Right lobe of liver (tissue), 6 donors: ENCODE results near the gene BCL6. TPM values are rescaled to one million over a fixed set of nuclear protein-coding genes. Genes with fewer than 3 reads are reported as not detected.

Experiments
- ATAC-seq, 4 donors: fragments of 200-7000 bp; cut with Tn5 transposase; one replicate each; pipeline ENCODE4 v1.9.1; 2020; ENCODE audit warnings: mild to moderate bottlenecking in 4 of 4, moderate library complexity in 4 of 4
- DNase-seq, 3 donors: peaks; one replicate each; pipeline ENCODE4 v3.0.0-alpha.2; 2020
- H3K27ac ChIP-seq, 3 donors: fragments of 200-600 bp; one replicate each; pipeline ENCODE4 v1.8.0; 2022
- H3K27me3 ChIP-seq, 2 donors: fragments of 200-600 bp; one replicate each; pipeline ENCODE4 v1.8.0; 2022
- H3K36me3 ChIP-seq, 4 donors: fragments of 200-600 bp; sonication (generic) in 1 of 4; one replicate each; pipeline versions ENCODE4 v1.5.1 to v1.8.0; 2017 to 2022; ENCODE audit warnings: control low read depth in 1 of 4
- H3K4me1 ChIP-seq, 4 donors: fragments of 200-600 bp; sonication (generic) in 1 of 4; one replicate each; pipeline versions ENCODE4 v1.5.1 to v1.8.0; 2017 to 2022; ENCODE audit warnings: control low read depth in 1 of 4
- H3K4me3 ChIP-seq, 3 donors: fragments of 200-600 bp; one replicate each; pipeline ENCODE4 v1.8.0; 2022
- H3K9me3 ChIP-seq, 4 donors: fragments of 200-600 bp; sonication (generic) in 1 of 4; one replicate each; pipeline versions ENCODE4 v1.5.1 to v1.8.0; 2017 to 2022; ENCODE audit warnings: control low read depth in 1 of 4
- CTCF ChIP-seq, 4 donors: fragments of 200-600 bp in 3 of 4; fragments of 450-650 bp in 1 of 4; IDR thresholded peaks; one replicate each; pipeline versions ENCODE4 v1.5.1 to v1.8.0; 2016 to 2022; ENCODE audit warnings: antibody characterized with exemption in 4 of 4, mild to moderate bottlenecking in 2 of 4
- POLR2A ChIP-seq: fragments of 450-650 bp; IDR thresholded peaks from one replicate; pipeline ENCODE4 v1.6.1; 2017; ENCODE audit warnings: antibody characterized with exemption, mild to moderate bottlenecking
- WGBS: methylation state at CpG from one replicate; pipeline ENCODE4 v1.1.6; 2018; ENCODE audit warnings: low coverage, low lambda C conversion rate; ENCODE audit not compliant: insufficient coverage; ENCODE audit errors: missing lambda C conversion rate; 5-methylcytosine and 5-hydroxymethylcytosine counted together
- intact Hi-C, 2 donors: fragments of 100-400 bp; cut with DNase I; formaldehyde crosslinking; loops; one replicate each; pipeline versions ENCODE4 v1.11.2 to v1.14.1; 2022
- total RNA-seq, 6 experiments: library from RNA; depleted of rRNA in 2 of 6; stranded (reverse); fragments of >200 nt in 2 of 6; fragmentation: NEBNext Ultra II Directional in 3 of 6; extraction: Animal tissue kit (Norgen Biotek cat#: 25700) in 3 of 6; gene quantifications; one replicate each; pipeline versions ENCODE4 v1.1.0 to v1.2.4, GENCODE V29; 2016 to 2023
- donor health status: DM: no; HTN: yes; CAD: no.
- donor health status: DM: no; HTN: no; CAD: no.
- donor health status: DM: no; HTN: no; CAD: no.
- donor health status: DM: no; HTN: yes; CAD: no.
- donor health status: DM: no; HTN: yes; CAD: no.

BCL6 gene
- total RNA-seq, 6 experiments from 2014 or later = 29.1 to 67.5 (median 41.8) TPM

GRCh38 chr3:187713504-187713903 is 31.8 kb downstream of the BCL6 start:
- H3K4me3 ChIP-seq = no peak overlapping the region
- H3K4me1 ChIP-seq = peaks cover 0 to 7% (median 0%) of the 10 kb centered on the region in 4 donors
- H3K27ac ChIP-seq = no peak overlapping the region
- 57% methylated on average over 2 of the region's 2 CpGs for WGBS
- no peaks in the 10 kb centered on the region for H3K9me3 ChIP-seq
- TF ChIP-seq CTCF (IDR thresholded peaks at IDR 0.05) (no peak), POLR2A (no peak)
- H3K27me3 ChIP-seq = no peaks in the 10 kb centered on the region
- DNase-seq (no peak), ATAC-seq (peak; percentile 26 to 72 (median 56))
- intact Hi-C loops = no loop called here
- H3K36me3 ChIP-seq = no peaks in the 10 kb centered on the region

- WGBS = 89% methylated on average over 3 of the region's 4 CpGs
- H3K27me3 ChIP-seq = no peaks in the 10 kb centered on the region
- ATAC-seq (peak in 3 of 4 donors; percentile 29 to 32 (median 31)), DNase-seq (no peak)
- TF ChIP-seq POLR2A = no peak
- TF ChIP-seq CTCF (IDR thresholded peaks at IDR 0.05) = no peak
- intact Hi-C loops = no loop called here
- no peak overlapping the region for H3K4me3 ChIP-seq
- H3K27ac ChIP-seq = no peak overlapping the region
- no peaks in the 10 kb centered on the region for H3K9me3 ChIP-seq
- no peaks in the 10 kb centered on the region for H3K36me3 ChIP-seq
- peaks cover 0 to 5% (median 0%) of the 10 kb centered on the region in 4 donors for H3K4me1 ChIP-seq
Observed at GRCh38 chr3:187709155-187709554, 36.1 kb downstream of the BCL6 start.

- no peak for DNase-seq
- Histone ChIP-seq H3K36me3 (no peaks in the 10 kb centered on the region), H3K9me3 (no peaks in the 10 kb centered on the region), H3K27ac (no peak overlapping the region), H3K4me3 (no peak overlapping the region), H3K4me1 (peaks cover 0 to under 1% (median 0%) of the 10 kb centered on the region in 4 donors), H3K27me3 (no peaks in the 10 kb centered on the region)
- peak; percentile 51 to 87 (median 62) for ATAC-seq
- no peak for TF ChIP-seq CTCF (IDR thresholded peaks at IDR 0.05)
- TF ChIP-seq POLR2A = no peak
- intact Hi-C loops = no loop called here
Observed at GRCh38 chr3:187708696-187709095, 36.6 kb downstream of the BCL6 start.

- H3K4me1 ChIP-seq = no peaks in the 10 kb centered on the region
Observed at GRCh38 chr3:187706971-187707370, 38.3 kb downstream of the BCL6 start.

More at GRCh38 chr3:187706971-187707370, 38.3 kb downstream of the BCL6 start:
- no peak overlapping the region for H3K4me3 ChIP-seq
- H3K27ac ChIP-seq = no peak overlapping the region
- DNase-seq = peak in 1 of 3 donors; percentile 63
- no peaks in the 10 kb centered on the region for H3K27me3 ChIP-seq
- intact Hi-C loops = no loop called here
- 73% methylated on average over 2 of the region's 2 CpGs for WGBS
- ATAC-seq = peak in 3 of 4 donors; percentile 42 to 54 (median 46)
- no peaks in the 10 kb centered on the region for H3K36me3 ChIP-seq
- H3K9me3 ChIP-seq = no peaks in the 10 kb centered on the region
- no peak for TF ChIP-seq CTCF (IDR thresholded peaks at IDR 0.05)
